ENCODE results near the gene FAM184A.

DNA sequence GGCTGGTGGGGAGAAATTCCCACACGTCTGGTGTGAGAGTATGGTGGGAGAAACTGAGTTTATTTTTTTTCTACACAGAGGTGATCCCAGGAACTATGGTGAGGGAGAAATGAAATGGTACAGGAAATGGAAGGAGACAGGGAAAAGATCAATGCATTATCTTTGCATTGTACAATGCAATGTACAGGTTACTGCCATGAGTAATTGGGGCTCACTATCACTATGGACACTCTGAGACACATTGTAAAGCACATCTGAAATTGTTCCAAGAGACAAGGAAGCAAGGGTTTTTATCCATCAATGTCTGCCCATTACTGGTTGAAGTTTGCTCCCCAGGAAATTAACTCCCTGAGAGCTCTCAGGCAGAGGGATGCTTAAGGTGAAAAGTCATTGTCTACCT lies 21.7 kb upstream of the FAM184A start:
- TF ChIP-seq, protein P1, sequence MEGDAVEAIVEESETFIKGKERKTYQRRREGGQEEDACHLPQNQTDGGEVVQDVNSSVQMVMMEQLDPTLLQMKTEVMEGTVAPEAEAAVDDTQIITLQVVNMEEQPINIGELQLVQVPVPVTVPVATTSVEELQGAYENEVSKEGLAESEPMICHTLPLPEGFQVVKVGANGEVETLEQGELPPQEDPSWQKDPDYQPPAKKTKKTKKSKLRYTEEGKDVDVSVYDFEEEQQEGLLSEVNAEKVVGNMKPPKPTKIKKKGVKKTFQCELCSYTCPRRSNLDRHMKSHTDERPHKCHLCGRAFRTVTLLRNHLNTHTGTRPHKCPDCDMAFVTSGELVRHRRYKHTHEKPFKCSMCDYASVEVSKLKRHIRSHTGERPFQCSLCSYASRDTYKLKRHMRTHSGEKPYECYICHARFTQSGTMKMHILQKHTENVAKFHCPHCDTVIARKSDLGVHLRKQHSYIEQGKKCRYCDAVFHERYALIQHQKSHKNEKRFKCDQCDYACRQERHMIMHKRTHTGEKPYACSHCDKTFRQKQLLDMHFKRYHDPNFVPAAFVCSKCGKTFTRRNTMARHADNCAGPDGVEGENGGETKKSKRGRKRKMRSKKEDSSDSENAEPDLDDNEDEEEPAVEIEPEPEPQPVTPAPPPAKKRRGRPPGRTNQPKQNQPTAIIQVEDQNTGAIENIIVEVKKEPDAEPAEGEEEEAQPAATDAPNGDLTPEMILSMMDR (conservative IDR thresholded peaks at IDR 0.05; ENCODE audit: low read depth, low read length): no peak
- no peak for TF ChIP-seq EZH2 (IDR thresholded peaks at IDR 0.05; ENCODE audit: borderline replicate concordance, low read depth, low read length, poor library complexity, severe bottlenecking)
